IMR-90 (cell line): Measurements from ENCODE around the gene LNP1. TPM values are rescaled to one million over a fixed set of nuclear protein-coding genes. Genes with fewer than 3 reads are reported as not detected.

Experiments
- ATAC-seq: fragments of 200-7000 bp; cut with Tn5 transposase; 2 replicates; pipeline ENCODE4 v1.9.1; 2020; ENCODE audit warnings: low read depth, mild to moderate bottlenecking, moderate library complexity
- BruUV-seq: library from RNA; stranded (reverse); fragments of 400-500 nt; replicated peaks from 2 replicates; lab custom pipeline; 2021; lab: Mats Ljungman, UMichigan
- CTCF ChIA-PET: fragments of 300-600 bp; formaldehyde crosslinking; extraction: SDS; loops from one replicate; lab custom pipeline; 2021; ENCODE audit warnings: antibody characterized with exemption; lab: Yijun Ruan, JAX
- POLR2A ChIA-PET: fragments of 300-600 bp; sonication (Branson Sonifier 250); formaldehyde crosslinking; loops from one replicate; lab custom pipeline; 2022; ENCODE audit warnings: antibody characterized with exemption; ENCODE audit not compliant: unreplicated experiment; lab: Charles Lee
- DNase-seq: peaks from one replicate; pipeline ENCODE4 v3.0.0; 2013
- H2AFZ ChIP-seq: replicated peaks from 2 replicates; pipeline ENCODE3; 2013; ENCODE audit warnings: low read length, mild to moderate bottlenecking; ENCODE audit not compliant: poor library complexity
- H2AK5ac ChIP-seq: 2 replicates; pipeline ENCODE4 v1.6.1; 2013; ENCODE audit warnings: low read depth, low read length, inconsistent platforms
- H2AK9ac ChIP-seq: replicated peaks from 2 replicates; pipeline ENCODE3; 2013; ENCODE audit warnings: mild to moderate bottlenecking, low read depth, low read length, moderate library complexity; ENCODE audit not compliant: poor library complexity
- H2BK120ac ChIP-seq: 2 replicates; pipeline ENCODE4 v1.6.1; 2013; ENCODE audit warnings: low read depth, low read length, inconsistent platforms
- H2BK15ac ChIP-seq: 3 replicates; pipeline ENCODE4 v1.6.1; 2013; ENCODE audit warnings: low read depth, low read length, inconsistent platforms
- H2BK20ac ChIP-seq: 2 replicates; pipeline ENCODE4 v1.6.1; 2013; ENCODE audit warnings: low read depth, mild to moderate bottlenecking, inconsistent platforms, low read length, moderate library complexity
- H2BK5ac ChIP-seq: 2 replicates; pipeline ENCODE4 v1.6.1; 2013; ENCODE audit warnings: mild to moderate bottlenecking, low read depth, low read length, inconsistent platforms; ENCODE audit not compliant: poor library complexity, severe bottlenecking
- H3K14ac ChIP-seq: replicated peaks from 2 replicates; pipeline ENCODE4 v1.6.1; 2013; ENCODE audit warnings: low read depth, low read length, inconsistent platforms
- H3K18ac ChIP-seq: 2 replicates; pipeline ENCODE4 v1.6.1; 2013; ENCODE audit warnings: low read depth, low read length, control low read depth
- H3K23ac ChIP-seq: 2 replicates; pipeline ENCODE4 v1.6.1; 2013; ENCODE audit warnings: low read depth, low read length, inconsistent platforms
- H3K27ac ChIP-seq: 2 replicates; pipeline ENCODE4 v1.5.1; 2013; ENCODE audit warnings: mild to moderate bottlenecking, control low read depth, low read length; ENCODE audit not compliant: insufficient read depth
- H3K27me3 ChIP-seq: 2 replicates; pipeline ENCODE4 v1.6.1; 2013; ENCODE audit warnings: low read length; ENCODE audit not compliant: control insufficient read depth, insufficient read depth
- H3K36me3 ChIP-seq: 2 replicates; pipeline ENCODE4 v1.6.1; 2013; ENCODE audit warnings: low read length, mixed read lengths; ENCODE audit not compliant: control insufficient read depth, insufficient read depth
- H3K4ac ChIP-seq: 2 replicates; pipeline ENCODE4 v1.6.1; 2013; ENCODE audit warnings: low read depth, low read length, inconsistent platforms
- H3K4me1 ChIP-seq: 2 replicates; pipeline ENCODE4 v1.6.1; 2013; ENCODE audit warnings: low read length, mixed read lengths; ENCODE audit not compliant: control insufficient read depth, insufficient read depth
- H3K4me2 ChIP-seq: 2 replicates; pipeline ENCODE4 v1.6.1; 2013; ENCODE audit warnings: low read depth, mild to moderate bottlenecking, control low read depth, low read length, moderate library complexity
- H3K4me3 ChIP-seq: 2 replicates; pipeline ENCODE4 v1.5.1; 2013; ENCODE audit warnings: low read depth, mild to moderate bottlenecking, control low read depth, low read length, moderate library complexity; ENCODE audit not compliant: insufficient read depth
- H3K56ac ChIP-seq: 2 replicates; pipeline ENCODE4 v1.6.1; 2013; ENCODE audit warnings: low read length, inconsistent platforms; ENCODE audit not compliant: insufficient read depth; ENCODE audit errors: extremely low read depth
- H3K79me1 ChIP-seq, 2 experiments: 2 replicates each; pipeline ENCODE4 v1.6.1; 2013; ENCODE audit warnings: low read length in 2 of 2, inconsistent platforms in 1 of 2, low read depth in 1 of 2
- H3K9ac ChIP-seq: 2 replicates; pipeline ENCODE4 v1.6.1; 2013; ENCODE audit warnings: low read depth, low read length, control low read depth
- H3K9me1 ChIP-seq: 2 replicates; pipeline ENCODE4 v1.6.1; 2013; ENCODE audit warnings: low read length, inconsistent platforms; ENCODE audit not compliant: insufficient read depth
- H3K9me3 ChIP-seq: 2 replicates; pipeline ENCODE4 v1.6.1; 2013; ENCODE audit warnings: low read length; ENCODE audit not compliant: control insufficient read depth, insufficient read depth
- H4K20me1 ChIP-seq: 2 replicates; pipeline ENCODE4 v1.6.1; 2013; ENCODE audit warnings: low read length, inconsistent platforms; ENCODE audit not compliant: insufficient read depth
- H4K5ac ChIP-seq: 2 replicates; pipeline ENCODE4 v1.6.1; 2013; ENCODE audit warnings: mild to moderate bottlenecking, low read depth, low read length, control low read depth
- H4K8ac ChIP-seq, 2 experiments: 2 replicates each; pipeline ENCODE4 v1.6.1; 2013; ENCODE audit warnings: low read depth in 2 of 2, low read length in 2 of 2, control low read depth in 1 of 2, inconsistent platforms in 1 of 2
- H4K91ac ChIP-seq: 2 replicates; pipeline ENCODE4 v1.6.1; 2013; ENCODE audit warnings: low read depth, low read length, inconsistent platforms; ENCODE audit not compliant: insufficient read depth
- RAD21 ChIP-seq: IDR thresholded peaks from 2 replicates; pipeline ENCODE4 v1.6.1; 2012; ENCODE audit warnings: low read length, improper control_type of control experiment
- WGBS, 2 experiments: methylation state at CpG; one replicate each; pipeline versions ENCODE4 v1.1.5 to v1.1.7; 2013; ENCODE audit warnings: missing lambda C conversion rate in 2 of 2; ENCODE audit not compliant: insufficient read length in 1 of 2; ENCODE audit errors: extremely low coverage in 2 of 2; 5-methylcytosine and 5-hydroxymethylcytosine counted together
- dilution Hi-C: fragments of 300-500 bp; cut with HindIII; formaldehyde crosslinking; loops from one replicate; pipeline ENCODE4 v1.14.3; 2018; ENCODE audit warnings: low sequenced_read_pairs; ENCODE audit not compliant: unreplicated experiment
- in situ Hi-C: fragments of 300-500 bp; cut with MboI; formaldehyde crosslinking; loops from 3 replicates; pipeline ENCODE4 v1.14.3; 2019; ENCODE audit warnings: low sequenced_read_pairs, inconsistent platforms, mixed read lengths
- intact Hi-C: fragments of 100-400 bp; cut with micrococcal nuclease; formaldehyde crosslinking; loops from 2 replicates; pipeline ENCODE4 v1.10.0; 2022
- polyA plus RNA-seq, 3 experiments: library from polyadenylated mRNA; depleted of rRNA; stranded (reverse); fragments of >200 nt; gene quantifications; 2 replicates each; pipeline ENCODE4 v1.2.3, GENCODE V29; 2012; ENCODE audit warnings: low replicate concordance in 1 of 3
- total RNA-seq: library from RNA; depleted of rRNA; stranded (reverse); fragments of >200 nt; gene quantifications from 2 replicates; pipeline ENCODE4 v1.2.3, GENCODE V29; 2012

The LNP1 gene
- total and polyA plus RNA-seq, 2 of the 4 experiments (the other 2 are of a cell fraction): 2.2 to 2.4 TPM

GRCh38 chr3:100463646-100464155 is 62.4 kb downstream of the LNP1 start:
- Histone ChIP-seq H2BK20ac (no peak overlapping the region), H3K9me1 (no peaks in the 10 kb centered on the region), H3K23ac (no peak overlapping the region), H3K4me2 (no peak overlapping the region), H3K4me1 (no peaks in the 10 kb centered on the region; the same call in 1 of the 2 replicates), H3K27ac (no peak overlapping the region), H4K20me1 (no peaks in the 10 kb centered on the region), H3K79me1 (no peaks in the 10 kb centered on the region), H3K18ac (no peak overlapping the region), H3K4ac (no peak overlapping the region), H4K5ac (peak overlapping the region; percentile 30; the same call in 1 of the 2 replicates), H2BK5ac (no peak overlapping the region), H2AK9ac (no peak overlapping the region), H3K9ac (no peak overlapping the region), H3K14ac (no peak overlapping the region), H3K9me3 (peaks cover 5% of the 10 kb centered on the region; the same call in 1 of the 2 replicates), H2AK5ac (no peak overlapping the region), H2BK15ac (no peak overlapping the region), H3K27me3 (no peaks in the 10 kb centered on the region), H2BK120ac (no peak overlapping the region; the same call in 1 of the 2 replicates), H4K91ac (no peak overlapping the region), H3K56ac (no peak overlapping the region), H3K4me3 (no peak overlapping the region), H4K8ac (no peak overlapping the region), H3K36me3 (no peaks in the 10 kb centered on the region), H2AFZ (no peak overlapping the region)
- in situ Hi-C loops: loop anchor here (5.0 kb wide), 1 partner anchor 129 kb away; no protein-coding TSS in a partner anchor
- ATAC-seq (no peak), DNase-seq (no peak)
- WGBS, 2 experiments: 40% methylated on average over 2 of the region's 3 CpGs; no CpG with 5 or more reads in 1 of the 2 experiments
- dilution Hi-C loops: no loop called here
- no TSS peak for BruUV-seq
- POLR2A ChIA-PET: interaction anchor here (0.6 kb wide), 1 partner anchor 62 kb away, joined by 6 read pairs; no protein-coding TSS in a partner anchor
- no peak for TF ChIP-seq RAD21
- intact Hi-C loops: loop anchor here (1.0 to 10.0 kb wide), 4 partner anchors 127 to 733 kb away; no protein-coding TSS in a partner anchor
- CTCF ChIA-PET: interaction anchor here (0.5 to 1.8 kb wide), 7 partner anchors 11 to 732 kb away, joined by 3 to 23 read pairs (median 4); no protein-coding TSS in a partner anchor
